GM18505 (cell line): ENCODE data around the gene LDAH.

Experiments used
- ATAC-seq: cut with Tn5 transposase; IDR thresholded peaks from one replicate; pipeline ENCODE4 v1.9.1; 2021; ENCODE audit not compliant: unreplicated experiment
- POLR2A ChIP-seq: IDR thresholded peaks from 4 replicates; pipeline ENCODE4 v1.6.1; 2011; ENCODE audit warnings: borderline replicate concordance; ENCODE audit not compliant: insufficient read depth, insufficient read length; ENCODE audit errors: extremely low read depth

The LDAH gene

GRCh38 chr2:20649576-20649975 lies 173.3 kb downstream of the LDAH start:
- no peak for ATAC-seq
- TF ChIP-seq POLR2A = no peak

- no peak for ATAC-seq
- TF ChIP-seq POLR2A = no peak
These were observed 174.1 kb downstream of the LDAH start for GRCh38 chr2:20648831-20649230.

- ATAC-seq = no peak
- no peak for TF ChIP-seq POLR2A
These were observed 174.7 kb downstream of the LDAH start for GRCh38 chr2:20648206-20648605.

- ATAC-seq = no peak
- TF ChIP-seq POLR2A = no peak
These were observed 175.2 kb downstream of the LDAH start for GRCh38 chr2:20647738-20648137.

GRCh38 chr2:20647211-20647610 lies 175.7 kb downstream of the LDAH start:
- ATAC-seq = no peak
- TF ChIP-seq POLR2A = no peak

- TF ChIP-seq POLR2A = no peak
- ATAC-seq = no peak
These were observed 176.5 kb downstream of the LDAH start for GRCh38 chr2:20646446-20646845.

GRCh38 chr2:20645761-20646160 lies 177.1 kb downstream of the LDAH start:
- no peak for ATAC-seq
- TF ChIP-seq POLR2A = no peak

- ATAC-seq = no peak
- no peak for TF ChIP-seq POLR2A
These were observed 177.6 kb downstream of the LDAH start for GRCh38 chr2:20645301-20645701.

- no peak for ATAC-seq
- no peak for TF ChIP-seq POLR2A
These were observed 179.1 kb downstream of the LDAH start for GRCh38 chr2:20643826-20644225.

GRCh38 chr2:20643060-20643459 lies 179.8 kb downstream of the LDAH start:
- no peak for TF ChIP-seq POLR2A
- ATAC-seq = no peak

- no peak for TF ChIP-seq POLR2A
- ATAC-seq = peak; percentile 95
These were observed 180.6 kb downstream of the LDAH start for GRCh38 chr2:20642055-20642971.

- ATAC-seq = no peak
- no peak for TF ChIP-seq POLR2A
These were observed 181.5 kb downstream of the LDAH start for GRCh38 chr2:20641123-20641985.

GRCh38 chr2:20640411-20641122 lies 182.3 kb downstream of the LDAH start:
- ATAC-seq = no peak
- TF ChIP-seq POLR2A = no peak
